HEK293T (cell line): ENCODE measurements around the gene TBC1D22A.

Experiments used
- FOXM1 ChIP-seq: fragments of 450-650 bp; IDR thresholded peaks from 2 replicates; pipeline ENCODE4 v1.6.1; 2017; ENCODE audit warnings: mild to moderate bottlenecking, borderline replicate concordance
- L3MBTL2 ChIP-seq: fragments of 450-650 bp; conservative IDR thresholded peaks from 2 replicates; pipeline ENCODE4 v1.6.1; 2016; ENCODE audit warnings: mild to moderate bottlenecking
- SP1 ChIP-seq: fragments of 450-650 bp; IDR thresholded peaks from 2 replicates; pipeline ENCODE4 v1.6.1; 2017
- SUZ12 ChIP-seq: fragments of 450-650 bp; IDR thresholded peaks from 2 replicates; pipeline ENCODE4 v1.6.1; 2016; ENCODE audit warnings: mild to moderate bottlenecking
- TARDBP ChIP-seq: fragments of 450-650 bp; IDR thresholded peaks from 2 replicates; pipeline ENCODE4 v1.6.1; 2016
- ZNF384 ChIP-seq: fragments of 450-650 bp; IDR thresholded peaks from 2 replicates; pipeline ENCODE4 v1.6.1; 2016

GRCh38 chr22:46869831-46870441, 107.5 kb downstream of the TBC1D22A start:
- TF ChIP-seq SUZ12 (no peak), FOXM1 (no peak), ZNF384 (no peak), TARDBP (no peak), SP1 (no peak), L3MBTL2 (no peak)
